HG02588 (cell line): ENCODE data around the gene TRIM44.

Source experiments
- ATAC-seq: cut with Tn5 transposase; IDR thresholded peaks from one replicate; pipeline ENCODE4 v1.9.1; 2021; ENCODE audit warnings: mild to moderate bottlenecking, moderate library complexity; ENCODE audit not compliant: unreplicated experiment

TRIM44 gene, protein sequence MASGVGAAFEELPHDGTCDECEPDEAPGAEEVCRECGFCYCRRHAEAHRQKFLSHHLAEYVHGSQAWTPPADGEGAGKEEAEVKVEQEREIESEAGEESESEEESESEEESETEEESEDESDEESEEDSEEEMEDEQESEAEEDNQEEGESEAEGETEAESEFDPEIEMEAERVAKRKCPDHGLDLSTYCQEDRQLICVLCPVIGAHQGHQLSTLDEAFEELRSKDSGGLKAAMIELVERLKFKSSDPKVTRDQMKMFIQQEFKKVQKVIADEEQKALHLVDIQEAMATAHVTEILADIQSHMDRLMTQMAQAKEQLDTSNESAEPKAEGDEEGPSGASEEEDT

DNA sequence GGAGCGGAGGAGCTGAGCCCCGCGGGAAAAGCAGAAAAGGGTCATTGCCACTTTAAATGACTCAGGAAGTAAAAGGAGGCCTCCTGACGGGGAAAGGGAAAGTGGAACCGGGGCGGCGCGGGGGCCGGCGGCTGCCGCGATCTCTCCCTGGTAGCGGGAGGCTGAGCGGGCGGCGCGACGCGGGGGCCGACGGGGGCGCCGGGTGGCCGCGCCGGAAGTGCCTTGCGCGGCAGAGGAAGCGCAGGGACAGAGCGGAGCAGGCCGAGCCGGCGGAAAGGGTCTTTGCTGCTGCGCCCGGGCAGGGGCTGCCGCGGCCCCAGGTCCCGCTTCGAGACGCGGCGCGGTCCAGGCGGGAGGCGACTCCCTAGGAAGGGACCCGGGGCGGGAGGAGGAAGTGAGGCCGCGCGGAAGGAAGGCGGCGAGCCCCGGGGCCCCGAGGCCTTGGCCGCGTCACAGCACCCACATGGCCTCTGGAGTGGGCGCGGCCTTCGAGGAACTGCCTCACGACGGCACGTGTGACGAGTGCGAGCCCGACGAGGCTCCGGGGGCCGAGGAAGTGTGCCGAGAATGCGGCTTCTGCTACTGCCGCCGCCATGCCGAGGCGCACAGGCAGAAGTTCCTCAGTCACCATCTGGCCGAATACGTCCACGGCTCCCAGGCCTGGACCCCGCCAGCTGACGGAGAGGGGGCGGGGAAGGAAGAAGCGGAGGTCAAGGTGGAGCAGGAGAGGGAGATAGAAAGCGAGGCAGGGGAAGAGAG, at the start of gene TRIM44:
TRIM44 (plus strand) TSS at position 127 of the 759 bp plus-strand sequence; CDS start at position 464, 337 bp downstream.
- ATAC-seq = peak; percentile 92

DNA sequence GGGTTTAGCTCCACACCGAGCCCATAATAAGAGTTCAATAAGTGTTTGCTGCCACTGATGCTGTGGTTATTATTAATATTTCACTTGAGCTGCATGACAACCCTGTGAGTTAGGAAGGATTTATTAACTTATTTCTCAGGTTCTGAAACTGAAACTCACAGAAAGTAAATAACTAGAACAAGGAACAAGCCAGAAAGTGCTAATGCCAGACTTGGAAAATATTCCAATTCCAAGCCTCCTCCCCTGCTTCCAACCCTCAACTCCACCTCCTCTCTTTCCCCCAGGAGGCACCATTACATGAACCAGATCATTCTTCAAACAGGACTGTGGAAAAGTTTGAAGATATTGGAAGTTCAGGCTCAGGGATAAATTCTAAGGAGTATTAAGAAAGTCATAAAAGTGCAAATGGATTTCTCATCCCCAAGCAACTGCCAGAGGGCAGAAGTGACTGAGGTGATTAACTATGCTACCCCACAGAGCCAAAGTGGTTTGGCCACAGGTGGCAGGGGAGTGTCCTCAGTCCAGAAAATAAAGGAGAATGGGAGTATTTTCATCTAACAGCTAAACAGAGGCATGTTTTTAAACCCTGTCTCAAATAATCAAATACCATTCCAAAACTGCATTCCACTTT, 47.5 kb upstream of the TRIM44 start:
- ATAC-seq = no peak

DNA sequence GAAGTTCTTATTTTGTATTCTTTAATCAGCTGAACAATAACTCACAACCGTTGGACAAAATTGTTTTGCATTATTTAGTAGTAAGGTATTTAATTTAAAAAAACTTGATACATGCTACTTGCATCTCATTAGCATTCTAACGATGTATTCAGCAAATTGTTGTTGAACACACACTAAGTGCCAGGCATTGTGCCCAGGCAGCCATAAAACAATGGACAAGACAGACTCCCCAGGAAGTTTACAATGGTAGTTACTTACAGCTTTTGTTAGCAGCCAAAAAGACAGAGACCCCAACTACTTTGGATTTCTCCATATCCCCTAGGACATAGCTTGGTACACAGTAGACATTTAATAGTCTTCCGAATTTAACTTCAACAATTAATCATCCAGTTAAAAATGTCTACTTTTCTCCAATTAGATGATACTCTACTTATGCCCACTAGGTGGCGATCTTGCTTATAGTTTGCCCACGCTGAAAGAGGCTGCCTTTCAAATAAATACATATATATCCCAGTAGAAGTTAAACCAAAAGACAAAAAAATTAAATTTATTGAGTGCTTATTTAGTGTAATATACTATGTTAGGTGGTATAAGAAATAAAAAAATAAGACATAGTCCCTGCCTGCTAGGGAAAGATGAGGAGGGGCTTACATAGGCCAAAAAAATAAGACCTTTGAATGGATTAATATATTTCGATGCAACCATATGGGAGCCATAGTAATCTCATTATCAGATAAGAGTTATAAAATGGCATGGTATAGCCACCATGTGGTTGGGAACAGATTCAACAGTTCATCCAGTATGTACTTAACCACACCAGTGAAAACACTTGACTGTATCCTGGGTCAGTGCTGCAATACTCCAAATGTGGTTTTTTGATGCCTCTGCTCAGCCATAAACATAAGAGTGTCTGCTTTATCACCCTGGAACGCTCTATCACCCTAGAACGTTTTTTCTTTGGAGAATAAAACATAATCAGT, 46.4 kb upstream of the TRIM44 start:
- ATAC-seq = no peak

DNA sequence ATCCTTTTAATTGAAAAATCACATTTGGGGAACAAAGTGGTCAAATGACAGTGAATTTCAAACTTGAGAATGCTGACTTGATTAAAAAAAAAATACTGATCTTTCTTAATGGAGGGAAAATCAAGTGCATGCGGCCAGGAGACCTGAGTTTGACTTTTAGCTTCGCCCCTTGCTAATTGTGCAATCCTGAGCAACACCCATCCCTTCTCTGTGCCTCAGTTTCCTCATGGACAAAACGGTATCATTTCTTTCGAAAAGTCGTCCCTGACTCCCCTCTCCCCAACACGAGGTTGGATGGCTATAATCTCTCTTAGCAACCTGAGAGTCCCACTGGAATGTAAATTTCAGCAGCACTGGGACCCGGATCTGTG, 45.3 kb upstream of the TRIM44 start:
- ATAC-seq = no peak

DNA sequence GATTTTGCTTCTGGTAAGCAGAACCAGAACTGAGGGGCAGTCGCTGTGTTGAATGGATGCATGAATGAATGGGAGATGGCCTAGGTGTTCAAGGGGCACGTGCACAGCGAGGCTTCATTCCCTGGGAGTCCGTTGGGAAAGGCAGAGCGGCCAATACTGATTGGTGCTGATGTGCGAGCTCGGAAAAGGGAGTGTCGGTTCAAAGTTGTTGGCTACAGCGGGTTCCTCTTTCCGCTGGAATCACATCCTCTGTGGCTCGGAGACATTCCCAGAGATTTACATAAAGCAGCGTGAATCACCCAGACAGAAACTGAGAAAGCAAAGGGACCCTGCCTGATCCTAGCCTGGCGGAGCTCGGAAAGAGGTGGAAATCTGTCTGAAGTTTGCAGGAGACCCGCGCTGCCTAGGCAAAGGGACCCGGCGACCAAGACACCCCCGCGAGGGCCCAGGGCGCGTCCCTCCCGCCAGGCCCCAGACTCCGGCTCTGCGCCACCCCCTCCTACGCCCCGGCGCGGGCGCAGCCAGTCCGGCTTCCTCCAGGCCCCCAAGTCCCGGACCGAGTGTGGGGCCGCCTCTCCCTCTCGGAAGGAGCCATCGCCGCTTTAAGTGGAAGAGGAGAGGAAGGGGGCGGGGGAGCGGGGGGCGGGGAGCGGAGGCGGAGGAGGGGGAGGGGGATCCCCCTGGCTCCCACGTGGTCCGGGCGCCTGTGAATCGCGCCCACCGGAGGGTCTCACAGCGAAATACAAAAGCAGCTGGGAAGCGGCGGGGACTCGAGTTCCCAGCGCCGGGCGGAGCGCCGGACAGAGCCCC, 44.7 kb upstream of the TRIM44 start, which contains the start of gene FJX1:
FJX1 (plus strand) TSS at position 774 of the 810 bp plus-strand sequence. CDS start 177 bp downstream, outside the sequence.
- ATAC-seq = peak; percentile 29

DNA sequence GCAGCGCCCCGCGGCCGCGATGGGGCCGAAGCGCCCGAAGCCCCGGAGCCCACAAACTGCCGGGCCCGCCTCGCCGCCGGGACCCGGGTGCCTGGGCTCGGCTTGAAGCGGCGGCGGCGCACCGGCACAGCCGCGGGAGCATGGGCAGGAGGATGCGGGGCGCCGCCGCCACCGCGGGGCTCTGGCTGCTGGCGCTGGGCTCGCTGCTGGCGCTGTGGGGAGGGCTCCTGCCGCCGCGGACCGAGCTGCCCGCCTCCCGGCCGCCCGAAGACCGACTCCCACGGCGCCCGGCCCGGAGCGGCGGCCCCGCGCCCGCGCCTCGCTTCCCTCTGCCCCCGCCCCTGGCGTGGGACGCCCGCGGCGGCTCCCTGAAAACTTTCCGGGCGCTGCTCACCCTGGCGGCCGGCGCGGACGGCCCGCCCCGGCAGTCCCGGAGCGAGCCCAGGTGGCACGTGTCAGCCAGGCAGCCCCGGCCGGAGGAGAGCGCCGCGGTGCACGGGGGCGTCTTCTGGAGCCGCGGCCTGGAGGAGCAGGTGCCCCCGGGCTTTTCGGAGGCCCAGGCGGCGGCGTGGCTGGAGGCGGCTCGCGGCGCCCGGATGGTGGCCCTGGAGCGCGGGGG, 44.0 kb upstream of the TRIM44 start:
- peak; percentile 56 for ATAC-seq

DNA sequence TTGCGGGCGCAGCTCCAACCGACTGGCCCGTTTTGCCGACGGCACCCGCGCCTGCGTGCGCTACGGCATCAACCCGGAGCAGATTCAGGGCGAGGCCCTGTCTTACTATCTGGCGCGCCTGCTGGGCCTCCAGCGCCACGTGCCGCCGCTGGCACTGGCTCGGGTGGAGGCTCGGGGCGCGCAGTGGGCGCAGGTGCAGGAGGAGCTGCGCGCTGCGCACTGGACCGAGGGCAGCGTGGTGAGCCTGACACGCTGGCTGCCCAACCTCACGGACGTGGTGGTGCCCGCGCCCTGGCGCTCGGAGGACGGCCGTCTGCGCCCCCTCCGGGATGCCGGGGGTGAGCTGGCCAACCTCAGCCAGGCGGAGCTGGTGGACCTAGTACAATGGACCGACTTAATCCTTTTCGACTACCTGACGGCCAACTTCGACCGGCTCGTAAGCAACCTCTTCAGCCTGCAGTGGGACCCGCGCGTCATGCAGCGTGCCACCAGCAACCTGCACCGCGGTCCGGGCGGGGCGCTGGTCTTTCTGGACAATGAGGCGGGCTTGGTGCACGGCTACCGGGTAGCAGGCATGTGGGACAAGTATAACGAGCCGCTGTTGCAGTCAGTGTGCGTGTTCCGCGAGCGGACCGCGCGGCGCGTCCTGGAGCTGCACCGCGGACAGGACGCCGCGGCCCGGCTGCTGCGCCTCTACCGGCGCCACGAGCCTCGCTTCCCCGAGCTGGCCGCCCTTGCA, 43.3 kb upstream of the TRIM44 start:
- ATAC-seq = peak; percentile 27

DNA sequence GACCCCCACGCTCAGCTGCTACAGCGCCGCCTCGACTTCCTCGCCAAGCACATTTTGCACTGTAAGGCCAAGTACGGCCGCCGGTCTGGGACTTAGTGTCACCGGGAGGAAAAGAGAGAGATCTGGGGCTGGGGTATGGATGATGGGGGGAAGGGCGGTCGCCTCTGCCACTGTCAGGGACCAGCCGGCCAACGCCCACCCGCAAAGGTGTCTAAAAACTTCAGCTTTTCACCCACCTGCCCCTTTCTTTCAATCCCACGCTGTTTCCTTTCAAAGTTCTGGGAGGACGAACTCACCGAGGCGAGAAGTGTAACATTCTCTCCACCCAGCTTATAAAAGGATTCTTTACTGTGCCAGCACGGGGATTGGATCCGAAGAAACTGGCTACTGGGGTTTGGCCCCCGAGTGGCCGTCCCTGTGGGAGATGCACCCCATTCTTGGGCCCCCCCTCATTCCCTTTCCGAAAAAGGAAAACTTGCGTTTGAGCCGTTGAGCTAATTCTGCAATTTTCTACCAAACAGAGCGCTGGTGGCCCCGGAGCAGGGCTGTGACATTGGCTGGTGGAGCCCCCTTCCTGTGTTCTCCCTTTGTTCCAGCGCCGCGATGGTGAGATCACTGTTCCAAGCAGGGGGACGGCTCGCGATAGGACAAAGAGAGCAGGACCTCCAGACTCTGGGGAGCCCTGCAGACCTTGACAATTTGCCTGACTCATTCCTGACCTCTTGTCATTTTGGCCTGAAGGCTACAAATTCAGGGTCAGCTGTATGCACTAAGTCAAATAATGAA, 42.5 kb upstream of the TRIM44 start:
- ATAC-seq = no peak

DNA sequence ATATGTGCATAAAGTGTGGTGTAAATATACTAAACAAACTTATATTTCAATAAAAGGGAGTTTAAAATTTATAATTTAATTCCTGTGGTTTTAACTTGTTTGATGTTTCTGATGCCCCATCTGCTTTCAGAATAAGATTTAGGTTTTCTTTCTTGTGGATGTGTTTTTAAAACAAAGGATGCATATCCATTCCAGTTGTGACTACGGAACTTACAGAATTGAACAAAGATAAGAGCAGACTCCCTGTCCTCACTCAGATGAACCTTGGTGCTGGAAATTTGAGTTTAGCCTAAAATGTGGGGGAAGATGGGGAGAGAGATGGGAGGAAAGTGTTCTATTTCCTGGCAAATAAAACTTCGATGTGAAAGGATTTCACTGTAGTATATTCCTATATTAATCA, 41.8 kb upstream of the TRIM44 start:
- no peak for ATAC-seq

DNA sequence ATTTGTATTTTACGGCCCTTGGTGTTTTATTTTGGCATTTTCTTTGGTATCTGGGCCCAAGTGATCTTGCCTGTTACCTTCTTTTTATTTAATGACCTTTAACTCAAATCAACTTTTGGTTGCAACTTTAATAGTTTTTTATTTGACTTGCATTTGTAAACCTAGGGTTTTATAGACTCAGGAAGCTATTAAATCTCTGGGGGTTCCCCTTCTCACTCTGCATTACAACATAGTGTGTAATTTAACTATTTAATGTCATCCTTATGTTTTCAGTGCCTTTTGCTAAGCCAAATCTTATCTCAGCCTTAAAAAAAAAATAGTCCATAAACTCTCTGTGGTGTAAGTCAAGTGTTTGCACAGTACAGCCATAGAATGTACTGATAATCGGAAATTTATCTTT, 41.0 kb upstream of the TRIM44 start:
- no peak for ATAC-seq

DNA sequence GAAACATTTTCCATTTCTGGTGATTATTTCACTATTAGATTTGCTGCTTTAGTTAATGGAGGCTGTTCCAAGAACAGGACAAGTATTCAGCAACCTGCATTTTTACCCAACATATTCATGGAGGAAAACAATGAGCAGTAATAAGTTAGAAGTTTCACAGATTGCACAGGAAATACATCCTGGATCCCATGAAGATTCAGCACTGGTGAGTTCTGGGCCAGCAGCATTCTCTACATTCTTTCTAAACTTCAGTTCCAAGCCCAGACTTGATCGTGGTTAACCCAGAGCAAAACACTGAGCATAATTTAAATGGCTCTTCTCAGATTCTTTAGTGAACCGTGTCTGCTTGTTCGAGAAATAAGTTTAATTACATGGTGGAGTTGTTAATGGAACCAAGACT, 40.5 kb upstream of the TRIM44 start:
- no peak for ATAC-seq

DNA sequence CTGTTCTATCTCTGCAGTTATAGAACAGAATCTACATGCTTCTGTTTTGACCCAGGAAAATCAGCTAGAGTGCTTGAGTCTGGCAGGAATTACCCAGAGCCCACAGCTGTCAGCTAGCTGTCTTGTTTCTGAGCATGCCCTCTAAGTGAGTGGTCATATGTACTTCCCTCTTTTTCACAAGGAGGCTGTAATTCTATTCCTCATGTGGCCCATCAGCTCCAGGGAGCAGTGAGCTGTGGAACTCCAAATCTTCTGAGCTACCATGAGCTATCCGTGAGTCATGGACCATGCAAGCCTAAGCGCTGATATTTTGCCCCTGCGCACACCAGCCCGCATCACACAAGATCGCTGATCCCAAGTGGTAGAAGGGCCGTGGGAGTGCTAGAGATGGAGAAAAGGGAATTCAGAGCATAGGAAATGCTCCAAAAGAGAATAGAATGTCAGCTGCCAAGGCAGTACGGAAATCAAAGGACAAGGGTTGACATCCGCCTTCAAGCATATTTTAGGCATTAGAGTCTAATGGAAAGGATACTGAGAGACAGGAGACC, 38.9 kb upstream of the TRIM44 start:
- no peak for ATAC-seq

DNA sequence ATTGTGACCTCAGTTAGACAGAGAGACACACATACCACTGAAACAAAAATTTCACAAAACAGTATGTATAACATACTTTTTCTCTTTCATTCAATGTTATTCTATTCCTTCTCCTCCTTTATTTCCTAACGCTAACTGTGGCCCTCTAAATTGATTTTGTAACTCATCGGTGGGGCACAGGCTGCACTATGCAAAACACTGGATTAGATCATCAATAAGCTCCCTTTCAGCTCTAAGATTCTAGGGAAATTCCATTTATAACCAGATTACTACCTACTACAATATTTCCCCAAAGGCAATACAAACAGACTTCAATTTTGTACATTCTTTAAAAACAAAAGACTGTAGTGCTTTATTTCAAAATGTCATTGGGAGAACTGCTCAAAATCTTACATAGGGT, 38.3 kb upstream of the TRIM44 start:
- ATAC-seq = no peak

DNA sequence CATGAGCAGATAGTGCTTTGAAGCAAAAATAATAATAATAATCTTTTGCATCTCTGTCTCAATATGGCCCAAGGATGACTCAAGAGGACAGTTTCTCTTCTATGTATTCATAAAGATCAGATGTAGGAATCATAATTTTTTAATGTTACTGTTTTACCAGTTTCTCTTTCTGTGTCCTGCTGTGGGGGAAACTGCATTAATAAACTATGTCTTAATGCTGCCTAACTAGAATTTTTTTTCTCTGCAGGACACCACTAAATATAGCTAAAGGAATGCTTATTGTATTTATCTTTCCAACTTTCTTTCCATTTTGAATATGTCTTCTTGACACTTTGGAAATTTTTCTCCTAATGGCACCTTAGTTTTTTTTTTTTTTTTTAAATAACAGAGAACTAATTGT, 37.8 kb upstream of the TRIM44 start:
- no peak for ATAC-seq

DNA sequence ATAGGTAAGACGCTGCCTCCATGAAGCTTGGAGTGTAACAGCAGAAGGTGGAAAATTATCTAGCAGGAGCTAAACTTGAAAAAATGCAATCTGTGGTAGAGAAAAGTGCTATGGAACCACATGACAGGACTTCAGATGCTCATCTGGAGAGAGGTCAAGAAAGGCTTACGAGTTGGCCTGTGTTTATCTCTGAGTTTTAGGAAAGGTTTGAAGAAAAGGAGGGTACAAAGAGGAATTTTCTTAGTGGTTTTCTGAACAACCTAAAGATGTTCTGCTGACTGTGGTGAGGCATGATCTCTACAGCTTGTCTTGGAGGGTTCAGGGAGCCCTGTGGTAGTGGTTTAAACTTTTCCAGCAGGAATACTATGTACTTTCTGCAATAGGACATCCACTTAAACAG, 36.1 kb upstream of the TRIM44 start:
- no peak for ATAC-seq

DNA sequence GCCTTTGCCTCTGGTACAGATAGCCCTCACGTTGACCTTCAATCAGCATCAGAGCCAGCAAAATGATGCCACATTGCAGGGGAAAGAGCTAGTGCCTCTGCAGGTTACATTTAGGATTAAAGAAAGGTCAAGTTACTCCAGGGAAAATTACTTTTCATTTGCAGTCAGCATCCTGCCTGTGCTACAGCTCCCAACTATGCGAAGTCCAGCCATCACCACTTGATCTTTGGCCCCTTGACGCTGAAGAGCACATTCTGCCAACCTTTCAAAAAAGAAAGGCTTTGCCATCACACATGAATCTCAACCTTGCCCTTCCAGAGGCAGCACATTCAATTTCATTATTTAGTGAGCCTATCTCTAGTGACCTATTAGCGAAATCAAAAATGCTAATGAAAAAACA, 33.1 kb upstream of the TRIM44 start:
- ATAC-seq = no peak

DNA sequence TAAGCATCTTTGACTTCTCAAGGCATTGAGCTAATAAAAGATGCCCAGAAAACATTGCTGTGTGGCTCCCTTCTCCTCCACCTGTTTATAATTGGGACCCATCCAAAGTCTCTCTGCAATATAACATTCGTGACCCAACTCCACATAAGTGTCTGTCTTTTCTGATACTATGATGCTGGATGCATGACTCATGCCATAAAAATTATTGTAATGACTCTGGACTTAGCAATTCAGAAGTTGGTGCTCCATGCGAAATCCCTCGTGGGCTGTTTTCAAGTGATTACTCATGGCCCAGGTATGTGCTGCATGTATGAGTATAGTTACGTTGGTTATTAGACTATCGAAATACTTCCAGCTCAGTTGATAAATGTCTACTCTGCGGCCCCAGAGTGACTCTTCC, 32.7 kb upstream of the TRIM44 start:
- no peak for ATAC-seq

DNA sequence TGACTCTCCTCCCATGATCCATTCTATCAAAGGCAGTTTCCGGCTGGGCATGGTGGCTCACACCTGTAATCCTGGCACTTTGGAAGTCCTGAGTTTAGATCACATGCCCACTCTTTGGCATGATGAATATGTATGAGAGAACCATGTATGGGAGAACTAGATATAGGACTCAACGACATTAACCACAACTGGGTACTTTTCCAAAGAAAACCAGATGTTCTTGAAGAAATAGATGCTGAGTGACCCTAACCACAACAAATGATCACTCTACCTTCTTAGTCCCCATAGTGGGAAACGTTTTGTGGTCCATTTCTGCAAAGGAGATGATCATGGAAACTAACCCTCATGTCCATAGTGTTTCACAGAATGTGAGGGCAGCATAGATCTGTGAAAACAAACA, 30.7 kb upstream of the TRIM44 start:
- ATAC-seq = no peak
